NOMO-1 treated with DMSO at 0.1 percent for 48 hours (cell line): ENCODE measurements around the gene CPXM2.
"Not testable (repeated sequence)": the region's sequence is repeated elsewhere in the genome, so short reads cannot be mapped to it uniquely, and the experiment has no call there.

Experiments
- DNase-seq: peaks from one replicate; lab custom pipeline; 2025; ENCODE audit not compliant: unreplicated experiment; lab: John Stamatoyannopoulos, UW

CPXM2 gene

DNA sequence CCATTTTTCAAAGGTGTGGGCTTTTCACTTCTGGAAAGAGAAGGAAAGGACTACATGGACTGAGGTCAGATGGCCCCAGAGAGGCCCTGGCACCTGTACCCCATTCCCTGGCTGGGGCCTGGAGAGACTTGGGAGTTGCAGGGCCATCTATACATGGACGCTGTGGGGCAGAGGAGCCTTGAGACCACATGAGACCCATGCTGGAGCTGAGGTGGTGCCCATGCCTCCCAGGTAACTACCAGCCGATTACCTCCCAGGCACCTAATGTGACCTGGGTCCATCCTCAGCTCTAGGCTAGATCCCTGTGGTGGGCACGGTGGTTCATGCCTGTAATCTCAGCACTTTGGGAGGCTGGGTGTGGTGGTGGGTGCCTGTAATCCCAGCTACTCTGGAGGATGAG lies 144.2 kb downstream of the CPXM2 start:
- no peak for DNase-seq

DNA sequence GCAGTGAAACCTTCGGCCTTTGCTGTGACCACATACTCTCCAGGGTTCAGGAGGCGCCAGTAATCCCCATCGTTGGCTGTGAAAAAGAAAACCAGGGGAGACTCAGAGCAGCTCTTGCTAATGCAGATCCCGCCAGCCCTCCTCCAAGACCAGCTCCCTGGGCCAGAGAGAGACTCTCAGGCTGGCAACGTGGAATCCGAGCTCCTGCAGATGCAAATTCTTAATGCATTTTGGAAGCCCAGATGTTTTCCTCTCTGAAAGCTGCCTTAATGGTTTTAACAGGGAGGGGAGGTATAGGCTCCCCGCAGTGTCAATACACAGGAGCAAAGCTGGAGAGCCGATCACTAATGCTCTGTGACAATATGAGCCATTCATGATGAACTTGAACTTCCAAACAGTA lies 144.7 kb downstream of the CPXM2 start:
- DNase-seq = no peak

DNA sequence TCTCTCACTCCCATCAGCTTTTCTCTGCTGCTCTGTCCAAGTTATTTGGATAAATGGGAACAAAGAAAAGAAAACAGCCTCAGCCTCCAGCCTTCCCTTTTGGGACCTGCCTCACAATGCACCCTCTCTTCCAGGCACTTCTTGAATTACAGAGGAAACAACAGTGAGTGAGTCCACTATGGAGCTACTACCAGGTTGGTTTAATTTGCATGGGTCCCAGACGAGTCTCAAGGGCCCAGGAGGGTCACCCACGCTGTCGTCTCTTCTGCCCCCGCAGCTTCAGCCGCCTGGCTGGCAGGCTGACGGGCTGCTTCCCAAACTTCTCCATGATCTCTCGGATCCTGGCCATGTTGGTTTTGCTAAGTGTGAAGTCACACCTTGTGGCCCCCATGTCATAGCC lies 145.1 kb downstream of the CPXM2 start:
- no peak for DNase-seq

DNA sequence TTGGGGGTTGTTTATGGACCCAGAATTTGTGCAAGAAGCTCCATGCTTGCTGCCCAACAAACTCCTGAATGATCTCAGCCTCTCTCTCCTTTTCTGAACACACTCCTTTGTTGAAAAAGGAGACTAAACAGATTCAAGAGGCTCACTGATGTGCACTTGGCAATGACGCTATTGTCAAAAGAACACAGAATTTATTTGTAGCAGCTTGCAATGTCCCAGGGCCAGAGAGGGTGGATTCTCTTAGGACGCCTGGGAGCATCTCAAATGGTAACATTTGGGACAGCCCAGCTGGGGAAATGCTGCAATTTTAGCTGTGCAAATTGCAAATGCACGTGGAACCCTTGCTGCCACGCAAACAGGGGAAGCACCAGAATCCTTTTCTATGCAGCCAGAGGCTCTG lies 145.5 kb downstream of the CPXM2 start:
- DNase-seq = no peak

DNA sequence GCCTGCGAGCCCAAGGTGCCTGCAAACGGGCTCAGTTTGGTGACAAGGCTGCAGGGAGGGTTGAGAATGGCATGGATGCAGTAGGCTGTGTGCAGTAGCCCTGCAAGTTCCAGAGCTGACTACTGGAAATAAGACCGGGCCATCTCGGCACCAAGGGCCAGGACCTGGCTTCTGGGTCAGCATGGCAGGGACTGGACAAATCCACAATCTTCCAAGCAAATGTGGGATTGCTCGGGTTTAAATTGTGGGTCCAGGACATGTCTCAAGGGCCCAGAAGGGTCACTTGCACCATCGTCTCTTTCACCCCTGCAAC lies 147.4 kb downstream of the CPXM2 start:
- DNase-seq = no peak

DNA sequence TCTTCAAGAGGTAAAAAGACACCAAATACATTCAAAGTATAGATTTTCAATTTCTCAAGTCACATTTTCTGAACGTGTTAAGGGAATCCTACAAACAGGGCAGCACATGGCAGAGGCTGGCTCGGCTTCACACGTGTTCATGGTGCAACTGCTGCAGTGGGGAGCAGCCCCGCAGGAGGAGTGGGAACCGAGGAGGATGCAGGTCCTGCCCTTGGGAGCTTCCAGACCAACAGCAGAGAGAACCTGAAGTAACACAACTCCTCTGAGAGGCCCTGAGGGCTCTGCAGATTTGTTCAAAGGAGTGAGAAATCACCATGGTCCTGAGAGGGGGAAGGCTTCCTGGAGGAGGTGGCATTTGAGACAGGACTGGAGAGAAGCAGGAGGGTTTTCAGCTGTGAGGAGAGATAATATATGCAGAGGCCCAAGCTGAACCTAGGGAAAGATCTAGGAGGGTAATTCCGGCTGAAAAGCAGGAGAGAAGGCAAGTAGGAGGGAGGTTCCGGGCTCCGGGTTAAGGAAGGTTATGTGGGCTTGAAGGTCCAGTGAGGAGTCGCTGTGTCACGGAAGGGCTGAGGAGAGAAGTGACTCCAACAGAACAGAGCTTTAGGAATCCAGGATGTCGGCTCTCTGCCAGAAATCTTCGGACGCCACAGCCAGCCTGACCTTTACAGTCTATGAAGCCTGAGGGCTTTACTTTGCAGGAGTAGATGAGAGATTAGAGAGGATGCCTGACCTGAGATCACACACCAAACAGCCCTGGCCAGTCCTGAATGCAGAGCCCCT lies 148.0 kb downstream of the CPXM2 start:
- no peak for DNase-seq

DNA sequence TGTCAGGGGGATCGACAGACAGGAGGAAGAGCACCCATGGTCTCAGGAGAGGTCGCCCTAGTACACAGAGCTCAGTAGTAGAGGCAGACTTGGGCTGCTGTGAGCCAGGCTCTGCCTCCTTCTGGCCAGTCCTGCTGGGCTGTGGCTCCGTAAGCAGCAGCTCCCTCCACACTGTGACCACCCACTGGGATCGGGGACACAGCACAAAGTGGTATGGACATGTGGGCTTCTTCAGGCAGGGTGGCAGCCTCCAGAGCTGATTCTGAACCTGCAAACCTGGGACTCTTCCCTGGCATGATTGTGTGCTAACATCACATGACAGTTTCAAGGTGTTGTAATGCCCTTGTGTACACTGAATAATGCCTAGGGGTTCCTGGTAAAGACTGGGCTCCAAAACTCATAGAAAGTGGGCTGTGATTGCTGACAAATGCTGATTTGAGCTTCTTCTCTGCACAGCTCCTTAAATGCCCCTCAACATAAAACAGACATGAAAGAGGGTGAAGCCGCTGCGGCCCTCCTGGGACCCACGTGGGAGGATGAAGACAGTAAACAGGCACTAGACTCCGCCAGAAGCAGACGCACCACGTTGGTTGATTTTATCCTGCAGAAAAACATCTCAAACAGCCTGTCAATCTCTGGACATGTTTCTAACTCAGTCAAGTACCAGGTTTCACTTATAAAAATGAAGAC lies 148.7 kb downstream of the CPXM2 start:
- no peak for DNase-seq

DNA sequence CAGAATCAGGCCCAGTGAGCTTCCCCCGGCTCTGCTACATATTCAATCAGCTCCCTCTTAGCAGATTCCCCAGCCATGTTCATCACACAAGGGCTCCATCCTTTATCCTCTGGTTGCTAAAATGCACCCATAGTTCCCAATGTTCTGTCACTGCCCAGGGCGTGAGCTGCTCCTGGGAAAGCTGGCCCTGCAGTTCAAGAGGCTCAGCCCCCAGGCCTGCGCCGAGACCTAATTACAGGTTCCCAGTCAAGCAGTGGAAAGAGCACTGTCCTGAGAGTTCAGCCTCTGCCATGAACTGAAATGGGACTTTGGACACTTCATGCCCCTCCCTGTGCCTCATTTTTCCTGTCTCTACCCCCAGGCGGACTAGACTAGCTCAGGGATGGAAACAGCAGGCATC lies 149.9 kb downstream of the CPXM2 start:
- no peak for DNase-seq

DNA sequence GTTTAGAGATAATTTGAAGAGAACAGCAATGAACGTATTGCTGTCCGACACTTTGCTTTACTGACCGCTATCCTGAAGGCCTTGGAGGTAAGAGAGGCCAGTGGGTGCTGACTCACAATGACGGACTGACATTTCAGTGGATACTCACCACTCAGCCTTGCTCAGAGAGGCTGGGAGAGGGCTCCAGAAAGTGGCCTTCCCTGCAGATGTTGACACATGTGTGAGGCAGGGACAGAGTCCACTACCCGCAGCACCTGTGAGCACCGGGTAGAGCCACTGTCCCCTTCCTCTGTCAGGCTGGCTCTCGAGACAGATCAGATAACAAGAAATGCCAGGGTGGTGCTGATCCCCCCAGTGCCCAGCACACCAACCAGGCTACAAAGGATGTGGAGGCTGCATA lies 150.5 kb downstream of the CPXM2 start:
- DNase-seq = no peak

DNA sequence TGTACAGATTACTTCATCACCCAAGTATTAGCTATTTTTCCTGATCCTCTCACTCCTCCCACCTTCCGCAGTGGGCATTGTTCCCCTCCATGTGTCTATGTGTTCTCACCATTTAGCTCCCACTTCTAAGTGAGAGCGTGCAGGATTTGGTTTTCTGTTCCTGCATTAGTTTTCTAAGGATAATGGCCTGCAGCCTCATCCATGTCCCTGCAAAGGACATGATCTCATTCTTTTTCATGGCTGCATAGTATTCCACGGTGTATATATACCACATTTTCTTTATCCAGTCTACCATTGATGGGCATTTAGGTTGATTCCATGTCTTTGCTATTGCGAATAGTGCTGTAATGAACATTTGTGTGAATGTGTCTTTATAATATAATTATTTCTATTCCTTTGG lies 154.7 kb downstream of the CPXM2 start:
- DNase-seq = not testable (repeated sequence)

DNA sequence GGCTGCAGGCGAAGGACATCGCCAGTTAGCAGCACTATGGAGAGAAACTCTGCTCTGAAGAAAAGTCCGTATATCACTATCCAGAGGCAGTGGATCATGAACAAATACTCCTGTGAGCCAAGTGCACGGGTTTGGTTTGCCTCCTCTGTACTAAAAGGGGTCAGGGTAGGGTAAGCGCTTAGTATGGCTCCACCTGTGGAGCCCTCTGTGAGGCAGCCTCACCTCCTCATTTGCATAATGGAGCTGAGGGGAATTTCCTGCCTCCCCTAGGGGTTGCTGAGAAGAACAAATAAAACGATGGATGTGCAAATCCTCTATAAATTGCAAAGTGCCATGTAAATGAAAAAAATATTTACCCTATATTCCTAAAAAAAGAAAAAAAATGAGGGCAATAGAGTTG lies 162.1 kb downstream of the CPXM2 start:
- no peak for DNase-seq

DNA sequence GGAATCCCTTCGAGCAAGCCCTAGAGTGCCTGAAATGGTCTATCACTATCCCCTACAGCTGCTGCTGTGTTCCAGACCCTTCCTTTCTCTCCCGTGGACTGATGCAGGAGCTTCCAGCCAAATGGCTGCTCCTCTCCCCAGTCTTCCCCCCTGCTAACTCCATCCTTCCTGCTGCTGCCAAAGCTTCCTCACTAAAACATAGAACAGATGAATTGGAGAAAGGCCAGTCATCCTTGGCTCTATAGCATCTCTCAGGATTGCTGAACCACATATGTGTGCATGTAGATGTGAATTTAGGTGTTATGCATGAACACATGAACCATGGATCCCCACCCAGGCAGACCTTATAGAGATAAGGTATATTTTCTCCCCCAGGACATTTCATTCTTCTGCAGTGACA lies 164.8 kb downstream of the CPXM2 start:
- no peak for DNase-seq

DNA sequence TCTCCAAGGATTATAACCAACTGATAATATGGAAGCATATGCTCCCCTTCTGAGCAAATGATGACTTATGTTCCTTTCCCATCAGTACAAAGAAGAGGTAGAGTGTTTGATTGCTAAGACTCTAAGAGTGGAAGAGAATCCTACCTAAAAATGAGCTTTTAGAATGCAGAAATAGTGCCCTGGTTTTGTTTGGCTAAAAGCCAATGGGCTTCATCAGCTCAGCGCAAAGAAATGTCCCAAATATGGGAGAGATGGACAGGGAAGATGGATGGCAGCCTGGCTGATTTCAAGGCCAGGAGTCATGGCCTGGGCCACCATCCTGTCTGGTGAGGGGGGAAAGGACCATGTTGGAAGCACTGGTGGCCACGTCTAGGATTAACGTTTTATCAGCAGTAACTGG lies 165.2 kb downstream of the CPXM2 start:
- no peak for DNase-seq

DNA sequence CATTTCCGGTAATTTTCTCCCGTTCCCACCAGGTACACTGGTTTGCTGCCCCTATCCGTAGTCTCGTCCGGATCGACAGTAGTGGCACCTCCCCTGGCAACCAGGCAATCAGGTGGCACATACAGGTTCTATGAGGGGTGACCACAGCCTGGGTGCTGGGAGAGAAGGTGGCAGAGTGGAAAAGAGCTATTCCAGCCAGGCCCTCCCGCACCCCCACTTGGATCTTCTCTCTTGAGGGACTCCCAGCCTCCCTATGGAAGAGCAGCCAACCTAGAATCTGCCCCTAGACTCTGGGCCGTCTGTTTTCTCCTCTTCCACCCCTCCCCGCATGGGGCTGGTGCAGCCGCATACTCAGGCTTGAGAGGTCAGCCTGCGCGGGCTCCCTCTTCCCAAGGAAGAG lies 166.9 kb downstream of the CPXM2 start:
- no peak for DNase-seq

DNA sequence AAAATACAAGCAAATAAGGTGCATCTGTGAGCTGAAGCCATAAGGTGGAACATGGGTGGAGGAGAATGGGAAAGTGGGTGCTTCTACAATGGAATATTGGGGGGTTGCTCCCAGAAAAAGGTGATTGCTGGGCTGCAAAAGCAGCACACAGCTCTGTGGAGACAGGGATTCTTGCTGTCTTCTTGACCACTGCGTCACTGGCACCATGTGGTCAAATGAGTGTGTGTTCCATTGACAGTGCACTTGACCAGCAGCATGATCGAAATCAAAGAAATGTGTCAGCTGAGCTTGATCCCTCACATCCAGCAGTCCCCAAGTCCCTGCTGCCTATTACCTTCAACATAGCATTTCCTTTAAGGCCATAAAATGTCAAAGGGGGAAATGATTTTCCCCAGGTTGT lies 169.3 kb downstream of the CPXM2 start:
- no peak for DNase-seq

DNA sequence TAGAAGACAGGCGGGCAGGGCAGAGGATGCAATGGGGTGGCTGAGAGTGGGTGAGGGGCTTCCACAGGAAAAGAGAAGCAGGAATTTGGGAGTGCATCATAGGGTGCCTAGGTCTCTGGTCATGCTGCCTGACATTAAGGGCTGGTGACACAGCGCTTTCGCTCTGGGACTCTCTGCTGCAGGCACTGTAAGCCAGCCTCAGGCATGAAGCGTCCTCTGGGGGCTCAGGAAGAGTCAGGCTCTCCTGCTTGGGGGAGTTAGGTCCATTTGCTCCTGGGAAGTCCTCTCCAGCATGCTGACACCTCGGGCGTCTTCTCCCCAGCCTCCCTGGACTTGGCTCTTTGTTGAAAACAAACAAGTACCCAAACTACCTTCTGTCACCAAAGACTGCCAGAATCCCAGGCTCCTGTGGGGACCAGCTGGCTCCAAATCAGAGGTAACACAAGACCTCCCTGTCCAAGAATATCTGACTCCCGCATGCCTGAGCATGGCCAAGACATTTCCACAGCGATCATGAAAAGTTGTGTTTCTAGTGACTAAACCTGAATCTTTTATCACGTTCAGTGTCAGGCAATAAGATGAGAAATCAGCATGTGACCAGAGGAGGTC lies 170.1 kb downstream of the CPXM2 start:
- no peak for DNase-seq

DNA sequence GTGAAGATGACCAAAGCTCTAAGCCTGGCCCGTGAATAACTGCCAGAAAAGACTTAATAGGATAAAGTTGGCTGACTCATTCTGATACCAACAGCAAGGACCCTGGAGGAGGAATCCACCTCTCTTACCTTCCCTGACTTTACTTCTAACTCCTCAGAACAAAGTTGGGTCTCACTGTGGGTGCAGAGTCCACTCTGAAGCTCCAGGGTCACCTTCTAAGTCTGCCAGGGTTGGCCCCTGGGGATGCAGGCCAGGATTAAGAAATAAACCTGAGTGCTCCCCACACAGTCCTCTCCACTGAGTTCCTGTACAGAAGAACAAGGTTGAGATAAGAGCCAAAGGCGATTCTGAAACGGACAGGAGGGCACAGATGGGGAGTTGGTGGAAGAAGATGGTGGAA lies 171.1 kb downstream of the CPXM2 start:
- no peak for DNase-seq

DNA sequence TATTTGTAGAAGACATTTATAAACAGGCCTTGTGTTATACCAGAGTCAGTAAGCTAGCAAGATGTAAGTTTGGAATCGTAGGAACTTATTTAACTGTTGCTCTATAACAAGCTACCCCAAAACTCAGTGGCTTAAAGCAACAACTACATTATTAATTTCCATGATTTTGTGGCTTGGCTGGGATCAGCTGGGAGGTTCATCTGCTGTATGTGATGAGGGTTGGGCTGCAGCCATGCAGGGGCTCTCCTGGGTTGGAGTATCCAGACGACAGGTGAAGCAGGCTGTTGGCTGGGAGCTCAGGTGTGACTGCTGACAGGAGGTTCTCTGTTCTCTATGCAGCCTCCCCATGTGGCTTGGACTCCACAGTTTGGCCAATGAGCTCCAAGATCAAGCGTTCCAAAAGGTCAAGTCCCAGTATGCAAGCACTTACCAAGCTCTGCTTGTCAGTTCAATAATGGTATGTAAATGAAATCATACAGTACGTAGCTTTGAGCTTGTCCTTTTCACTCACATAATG lies 173.0 kb downstream of the CPXM2 start:
- no peak for DNase-seq

DNA sequence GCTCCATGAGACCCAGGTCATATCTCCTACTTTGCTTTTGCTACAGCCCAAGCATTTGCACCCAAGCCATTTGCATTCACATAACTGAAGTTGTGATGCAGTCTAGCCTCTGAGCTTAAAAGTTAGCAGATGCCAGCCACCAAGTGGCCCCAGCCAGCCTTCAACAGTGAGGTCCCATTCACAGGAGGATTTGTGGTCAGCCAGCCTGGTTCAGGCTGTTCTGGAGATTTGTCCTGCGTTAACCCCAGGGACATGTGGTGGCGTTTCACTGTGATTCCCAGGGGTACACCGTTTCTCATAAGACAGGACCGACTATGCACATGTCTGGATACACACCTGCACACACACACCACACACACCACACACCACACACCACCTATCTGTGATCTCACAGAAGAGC lies 174.3 kb downstream of the CPXM2 start:
- no peak for DNase-seq

DNA sequence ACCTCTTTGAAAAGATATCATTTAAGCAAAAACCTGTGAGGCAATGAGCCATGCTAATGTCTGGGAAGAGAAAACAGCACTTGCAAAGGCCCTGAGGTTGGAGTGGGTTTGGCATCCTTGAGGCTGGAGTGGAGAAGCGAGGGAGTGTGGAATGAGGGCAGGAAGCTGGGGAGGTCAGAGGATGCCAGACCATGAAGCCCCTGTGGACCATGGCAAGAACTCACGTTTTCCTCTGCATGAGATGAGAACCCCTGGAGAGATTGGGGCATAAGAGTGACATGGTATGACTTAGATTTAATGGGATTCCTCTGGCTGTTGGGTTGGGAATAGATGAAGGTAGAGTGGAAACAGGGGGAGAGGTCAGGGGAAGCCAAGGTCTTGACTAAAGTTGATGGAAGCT lies 176.1 kb downstream of the CPXM2 start:
- no peak for DNase-seq

DNA sequence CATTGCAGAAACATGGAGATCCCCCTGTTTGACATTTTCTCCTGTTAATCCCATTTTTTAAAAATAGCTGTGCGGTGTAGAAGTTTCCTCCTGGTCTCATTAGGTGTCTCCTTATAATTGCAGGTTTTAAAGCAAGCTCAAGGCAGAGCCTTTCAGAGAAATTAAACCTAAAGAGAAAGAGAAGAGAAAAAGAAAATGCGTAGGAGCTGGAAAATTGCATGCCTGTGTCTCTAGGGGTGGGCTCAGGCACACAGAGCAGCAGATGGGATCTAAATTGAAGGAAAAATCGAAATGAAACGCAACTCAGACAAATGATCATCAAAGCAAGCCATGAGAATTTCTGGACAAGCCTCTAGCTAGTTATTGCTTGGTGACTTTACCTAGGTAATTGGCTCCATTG lies 185.4 kb downstream of the CPXM2 start:
- no peak for DNase-seq

DNA sequence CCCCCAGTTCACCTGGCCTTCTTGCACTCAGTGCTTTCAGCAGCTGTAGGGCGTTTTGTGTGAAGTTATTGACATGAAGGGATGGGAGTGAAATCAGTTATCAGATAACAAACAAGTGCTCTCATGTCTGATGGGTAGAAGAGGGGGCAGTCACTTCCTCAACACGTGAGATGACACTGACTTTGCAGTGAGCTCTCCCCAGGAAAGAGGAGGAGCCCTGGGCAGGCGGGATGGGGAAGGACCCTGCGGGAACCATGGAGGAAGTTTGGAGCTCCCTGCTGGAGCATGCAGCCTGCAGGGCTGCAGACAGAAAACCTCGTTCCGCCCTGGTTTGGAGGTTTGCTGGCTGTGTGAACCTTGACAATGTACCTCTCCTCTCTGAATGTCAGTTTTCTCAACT lies 186.8 kb downstream of the CPXM2 start:
- no peak for DNase-seq
